ENCODE results near the gene PNPLA7.

DNA sequence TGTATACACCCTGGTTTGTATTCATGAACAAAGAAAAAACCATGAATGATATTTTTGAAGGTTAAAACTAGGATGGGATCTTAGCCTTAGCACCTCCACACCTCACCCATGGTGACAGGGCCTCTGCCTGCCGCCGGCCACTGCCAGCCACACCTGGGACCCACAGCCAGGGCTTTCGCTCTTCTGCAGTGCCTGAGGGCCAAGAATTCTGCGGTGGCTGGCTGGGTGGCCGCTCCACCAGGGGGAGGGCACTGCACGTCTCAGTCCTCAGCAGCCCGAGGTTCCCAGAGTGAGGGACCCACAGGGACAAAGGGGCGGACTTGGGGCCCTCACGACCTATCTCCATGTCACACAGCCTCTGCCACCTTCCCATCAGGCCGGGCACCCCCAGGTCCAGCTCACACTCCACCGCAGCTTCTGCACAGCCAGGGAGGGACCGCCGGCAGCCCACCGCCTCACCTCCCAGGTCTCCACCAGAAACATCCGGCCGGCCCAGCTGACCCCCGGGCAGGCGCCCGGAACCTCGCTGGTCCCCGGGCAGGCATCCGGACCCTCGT lies 134.1 kb downstream of the PNPLA7 start:
- TF ChIP-seq, protein P1, sequence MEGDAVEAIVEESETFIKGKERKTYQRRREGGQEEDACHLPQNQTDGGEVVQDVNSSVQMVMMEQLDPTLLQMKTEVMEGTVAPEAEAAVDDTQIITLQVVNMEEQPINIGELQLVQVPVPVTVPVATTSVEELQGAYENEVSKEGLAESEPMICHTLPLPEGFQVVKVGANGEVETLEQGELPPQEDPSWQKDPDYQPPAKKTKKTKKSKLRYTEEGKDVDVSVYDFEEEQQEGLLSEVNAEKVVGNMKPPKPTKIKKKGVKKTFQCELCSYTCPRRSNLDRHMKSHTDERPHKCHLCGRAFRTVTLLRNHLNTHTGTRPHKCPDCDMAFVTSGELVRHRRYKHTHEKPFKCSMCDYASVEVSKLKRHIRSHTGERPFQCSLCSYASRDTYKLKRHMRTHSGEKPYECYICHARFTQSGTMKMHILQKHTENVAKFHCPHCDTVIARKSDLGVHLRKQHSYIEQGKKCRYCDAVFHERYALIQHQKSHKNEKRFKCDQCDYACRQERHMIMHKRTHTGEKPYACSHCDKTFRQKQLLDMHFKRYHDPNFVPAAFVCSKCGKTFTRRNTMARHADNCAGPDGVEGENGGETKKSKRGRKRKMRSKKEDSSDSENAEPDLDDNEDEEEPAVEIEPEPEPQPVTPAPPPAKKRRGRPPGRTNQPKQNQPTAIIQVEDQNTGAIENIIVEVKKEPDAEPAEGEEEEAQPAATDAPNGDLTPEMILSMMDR (IDR thresholded peaks at IDR 0.05; ENCODE audit: low read depth, low read length, missing input control) = no peak
- TF ChIP-seq, protein P2, sequence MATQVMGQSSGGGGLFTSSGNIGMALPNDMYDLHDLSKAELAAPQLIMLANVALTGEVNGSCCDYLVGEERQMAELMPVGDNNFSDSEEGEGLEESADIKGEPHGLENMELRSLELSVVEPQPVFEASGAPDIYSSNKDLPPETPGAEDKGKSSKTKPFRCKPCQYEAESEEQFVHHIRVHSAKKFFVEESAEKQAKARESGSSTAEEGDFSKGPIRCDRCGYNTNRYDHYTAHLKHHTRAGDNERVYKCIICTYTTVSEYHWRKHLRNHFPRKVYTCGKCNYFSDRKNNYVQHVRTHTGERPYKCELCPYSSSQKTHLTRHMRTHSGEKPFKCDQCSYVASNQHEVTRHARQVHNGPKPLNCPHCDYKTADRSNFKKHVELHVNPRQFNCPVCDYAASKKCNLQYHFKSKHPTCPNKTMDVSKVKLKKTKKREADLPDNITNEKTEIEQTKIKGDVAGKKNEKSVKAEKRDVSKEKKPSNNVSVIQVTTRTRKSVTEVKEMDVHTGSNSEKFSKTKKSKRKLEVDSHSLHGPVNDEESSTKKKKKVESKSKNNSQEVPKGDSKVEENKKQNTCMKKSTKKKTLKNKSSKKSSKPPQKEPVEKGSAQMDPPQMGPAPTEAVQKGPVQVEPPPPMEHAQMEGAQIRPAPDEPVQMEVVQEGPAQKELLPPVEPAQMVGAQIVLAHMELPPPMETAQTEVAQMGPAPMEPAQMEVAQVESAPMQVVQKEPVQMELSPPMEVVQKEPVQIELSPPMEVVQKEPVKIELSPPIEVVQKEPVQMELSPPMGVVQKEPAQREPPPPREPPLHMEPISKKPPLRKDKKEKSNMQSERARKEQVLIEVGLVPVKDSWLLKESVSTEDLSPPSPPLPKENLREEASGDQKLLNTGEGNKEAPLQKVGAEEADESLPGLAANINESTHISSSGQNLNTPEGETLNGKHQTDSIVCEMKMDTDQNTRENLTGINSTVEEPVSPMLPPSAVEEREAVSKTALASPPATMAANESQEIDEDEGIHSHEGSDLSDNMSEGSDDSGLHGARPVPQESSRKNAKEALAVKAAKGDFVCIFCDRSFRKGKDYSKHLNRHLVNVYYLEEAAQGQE (IDR thresholded peaks at IDR 0.05) = no peak
- TF ChIP-seq JUND (IDR thresholded peaks at IDR 0.05) (no peak), SP1 (IDR thresholded peaks at IDR 0.05) (no peak), HNF4A (conservative IDR thresholded peaks at IDR 0.05) (no peak)
- TF ChIP-seq, protein P3, sequence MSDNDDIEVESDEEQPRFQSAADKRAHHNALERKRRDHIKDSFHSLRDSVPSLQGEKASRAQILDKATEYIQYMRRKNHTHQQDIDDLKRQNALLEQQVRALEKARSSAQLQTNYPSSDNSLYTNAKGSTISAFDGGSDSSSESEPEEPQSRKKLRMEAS (IDR thresholded peaks at IDR 0.05) = no peak
